IMR-90 (cell line): Measurements from ENCODE around the gene EZR. TPM values are rescaled to one million over a fixed set of nuclear protein-coding genes. Genes with fewer than 3 reads are reported as not detected.

Experiments
- ATAC-seq: fragments of 200-7000 bp; cut with Tn5 transposase; 2 replicates; pipeline ENCODE4 v1.9.1; 2020; ENCODE audit warnings: low read depth, mild to moderate bottlenecking, moderate library complexity
- BruUV-seq: library from RNA; stranded (reverse); fragments of 400-500 nt; replicated peaks from 2 replicates; lab custom pipeline; 2021; lab: Mats Ljungman, UMichigan
- CTCF ChIA-PET: fragments of 300-600 bp; formaldehyde crosslinking; extraction: SDS; loops from one replicate; lab custom pipeline; 2021; ENCODE audit warnings: antibody characterized with exemption; lab: Yijun Ruan, JAX
- POLR2A ChIA-PET: fragments of 300-600 bp; sonication (Branson Sonifier 250); formaldehyde crosslinking; loops from one replicate; lab custom pipeline; 2022; ENCODE audit warnings: antibody characterized with exemption; ENCODE audit not compliant: unreplicated experiment; lab: Charles Lee
- DNase-seq: peaks from one replicate; pipeline ENCODE4 v3.0.0; 2013
- H2AFZ ChIP-seq: replicated peaks from 2 replicates; pipeline ENCODE3; 2013; ENCODE audit warnings: low read length, mild to moderate bottlenecking; ENCODE audit not compliant: poor library complexity
- H2AK5ac ChIP-seq: 2 replicates; pipeline ENCODE4 v1.6.1; 2013; ENCODE audit warnings: low read depth, low read length, inconsistent platforms
- H2AK9ac ChIP-seq: replicated peaks from 2 replicates; pipeline ENCODE3; 2013; ENCODE audit warnings: mild to moderate bottlenecking, low read depth, low read length, moderate library complexity; ENCODE audit not compliant: poor library complexity
- H2BK120ac ChIP-seq: 2 replicates; pipeline ENCODE4 v1.6.1; 2013; ENCODE audit warnings: low read depth, low read length, inconsistent platforms
- H2BK15ac ChIP-seq: 3 replicates; pipeline ENCODE4 v1.6.1; 2013; ENCODE audit warnings: low read depth, low read length, inconsistent platforms
- H2BK20ac ChIP-seq: 2 replicates; pipeline ENCODE4 v1.6.1; 2013; ENCODE audit warnings: low read depth, mild to moderate bottlenecking, inconsistent platforms, low read length, moderate library complexity
- H2BK5ac ChIP-seq: 2 replicates; pipeline ENCODE4 v1.6.1; 2013; ENCODE audit warnings: mild to moderate bottlenecking, low read depth, low read length, inconsistent platforms; ENCODE audit not compliant: poor library complexity, severe bottlenecking
- H3K14ac ChIP-seq: replicated peaks from 2 replicates; pipeline ENCODE4 v1.6.1; 2013; ENCODE audit warnings: low read depth, low read length, inconsistent platforms
- H3K18ac ChIP-seq: 2 replicates; pipeline ENCODE4 v1.6.1; 2013; ENCODE audit warnings: low read depth, low read length, control low read depth
- H3K23ac ChIP-seq: 2 replicates; pipeline ENCODE4 v1.6.1; 2013; ENCODE audit warnings: low read depth, low read length, inconsistent platforms
- H3K27ac ChIP-seq: 2 replicates; pipeline ENCODE4 v1.5.1; 2013; ENCODE audit warnings: mild to moderate bottlenecking, control low read depth, low read length; ENCODE audit not compliant: insufficient read depth
- H3K27me3 ChIP-seq: 2 replicates; pipeline ENCODE4 v1.6.1; 2013; ENCODE audit warnings: low read length; ENCODE audit not compliant: control insufficient read depth, insufficient read depth
- H3K36me3 ChIP-seq: 2 replicates; pipeline ENCODE4 v1.6.1; 2013; ENCODE audit warnings: low read length, mixed read lengths; ENCODE audit not compliant: control insufficient read depth, insufficient read depth
- H3K4ac ChIP-seq: 2 replicates; pipeline ENCODE4 v1.6.1; 2013; ENCODE audit warnings: low read depth, low read length, inconsistent platforms
- H3K4me1 ChIP-seq: 2 replicates; pipeline ENCODE4 v1.6.1; 2013; ENCODE audit warnings: low read length, mixed read lengths; ENCODE audit not compliant: control insufficient read depth, insufficient read depth
- H3K4me2 ChIP-seq: 2 replicates; pipeline ENCODE4 v1.6.1; 2013; ENCODE audit warnings: low read depth, mild to moderate bottlenecking, control low read depth, low read length, moderate library complexity
- H3K4me3 ChIP-seq: 2 replicates; pipeline ENCODE4 v1.5.1; 2013; ENCODE audit warnings: low read depth, mild to moderate bottlenecking, control low read depth, low read length, moderate library complexity; ENCODE audit not compliant: insufficient read depth
- H3K56ac ChIP-seq: 2 replicates; pipeline ENCODE4 v1.6.1; 2013; ENCODE audit warnings: low read length, inconsistent platforms; ENCODE audit not compliant: insufficient read depth; ENCODE audit errors: extremely low read depth
- H3K79me1 ChIP-seq, 2 experiments: 2 replicates each; pipeline ENCODE4 v1.6.1; 2013; ENCODE audit warnings: low read length in 2 of 2, inconsistent platforms in 1 of 2, low read depth in 1 of 2
- H3K9ac ChIP-seq: 2 replicates; pipeline ENCODE4 v1.6.1; 2013; ENCODE audit warnings: low read depth, low read length, control low read depth
- H3K9me1 ChIP-seq: 2 replicates; pipeline ENCODE4 v1.6.1; 2013; ENCODE audit warnings: low read length, inconsistent platforms; ENCODE audit not compliant: insufficient read depth
- H3K9me3 ChIP-seq: 2 replicates; pipeline ENCODE4 v1.6.1; 2013; ENCODE audit warnings: low read length; ENCODE audit not compliant: control insufficient read depth, insufficient read depth
- H4K20me1 ChIP-seq: 2 replicates; pipeline ENCODE4 v1.6.1; 2013; ENCODE audit warnings: low read length, inconsistent platforms; ENCODE audit not compliant: insufficient read depth
- H4K5ac ChIP-seq: 2 replicates; pipeline ENCODE4 v1.6.1; 2013; ENCODE audit warnings: mild to moderate bottlenecking, low read depth, low read length, control low read depth
- H4K8ac ChIP-seq, 2 experiments: 2 replicates each; pipeline ENCODE4 v1.6.1; 2013; ENCODE audit warnings: low read depth in 2 of 2, low read length in 2 of 2, control low read depth in 1 of 2, inconsistent platforms in 1 of 2
- H4K91ac ChIP-seq: 2 replicates; pipeline ENCODE4 v1.6.1; 2013; ENCODE audit warnings: low read depth, low read length, inconsistent platforms; ENCODE audit not compliant: insufficient read depth
- CEBPB ChIP-seq: IDR thresholded peaks from 2 replicates; pipeline ENCODE4 v1.6.1; 2012; ENCODE audit warnings: low read depth, low read length, improper control_type of control experiment
- CTCF ChIP-seq: conservative IDR thresholded peaks from 2 replicates; pipeline ENCODE4 v1.5.1; 2012; ENCODE audit warnings: mild to moderate bottlenecking, low read depth, low read length, improper control_type of control experiment
- ELK1 ChIP-seq: fragments of 150-350 bp; IDR thresholded peaks from 2 replicates; pipeline ENCODE4 v1.6.1; 2016; ENCODE audit warnings: low read depth, mild to moderate bottlenecking, low read length, moderate library complexity, borderline replicate concordance
- MXI1 ChIP-seq: IDR thresholded peaks from 2 replicates; pipeline ENCODE4 v1.6.1; 2012; ENCODE audit warnings: low read depth, mild to moderate bottlenecking, low read length, moderate library complexity, borderline replicate concordance
- RAD21 ChIP-seq: IDR thresholded peaks from 2 replicates; pipeline ENCODE4 v1.6.1; 2012; ENCODE audit warnings: low read length, improper control_type of control experiment
- RFX5 ChIP-seq: IDR thresholded peaks from 2 replicates; pipeline ENCODE4 v1.8.0; 2012; ENCODE audit warnings: low read depth, mild to moderate bottlenecking, low read length, moderate library complexity
- SMC3 ChIP-seq: fragments of 150-350 bp; IDR thresholded peaks from 2 replicates; pipeline ENCODE4 v1.6.1; 2016; ENCODE audit warnings: low read depth, mild to moderate bottlenecking, antibody characterized with exemption, low read length, moderate library complexity
- USF2 ChIP-seq: fragments of 150-350 bp; IDR thresholded peaks from 2 replicates; pipeline ENCODE4 v1.6.1; 2017; ENCODE audit warnings: mild to moderate bottlenecking, antibody characterized with exemption, low read length, low read depth
- WGBS, 2 experiments: methylation state at CpG; one replicate each; pipeline versions ENCODE4 v1.1.5 to v1.1.7; 2013; ENCODE audit warnings: missing lambda C conversion rate in 2 of 2; ENCODE audit not compliant: insufficient read length in 1 of 2; ENCODE audit errors: extremely low coverage in 2 of 2; 5-methylcytosine and 5-hydroxymethylcytosine counted together
- dilution Hi-C: fragments of 300-500 bp; cut with HindIII; formaldehyde crosslinking; loops from one replicate; pipeline ENCODE4 v1.14.3; 2018; ENCODE audit warnings: low sequenced_read_pairs; ENCODE audit not compliant: unreplicated experiment
- in situ Hi-C: fragments of 300-500 bp; cut with MboI; formaldehyde crosslinking; loops from 3 replicates; pipeline ENCODE4 v1.14.3; 2019; ENCODE audit warnings: low sequenced_read_pairs, inconsistent platforms, mixed read lengths
- intact Hi-C: fragments of 100-400 bp; cut with micrococcal nuclease; formaldehyde crosslinking; loops from 2 replicates; pipeline ENCODE4 v1.10.0; 2022
- polyA plus RNA-seq, 3 experiments: library from polyadenylated mRNA; depleted of rRNA; stranded (reverse); fragments of >200 nt; gene quantifications; 2 replicates each; pipeline ENCODE4 v1.2.3, GENCODE V29; 2012; ENCODE audit warnings: low replicate concordance in 1 of 3
- total RNA-seq: library from RNA; depleted of rRNA; stranded (reverse); fragments of >200 nt; gene quantifications from 2 replicates; pipeline ENCODE4 v1.2.3, GENCODE V29; 2012

EZR gene
- total and polyA plus RNA-seq, 2 of the 4 experiments (the other 2 are of a cell fraction), result 83.8 to 145 TPM

GRCh38 chr6:158863646-158864045, 44.5 kb upstream of the EZR start:
- H4K91ac ChIP-seq, result peak overlapping the region; percentile 78
- TF ChIP-seq RFX5 (no peak), SMC3 (no peak), MXI1 (no peak), CTCF (no peak), CEBPB (no peak), RAD21 (no peak), USF2 (no peak), ELK1 (no peak)
- H3K9me3 ChIP-seq, result no peaks in the 10 kb centered on the region
- H4K20me1 ChIP-seq, result no peaks in the 10 kb centered on the region
- WGBS, 2 experiments, result 100% methylated on average over 1 of the region's 4 CpGs; no CpG with 5 or more reads in 1 of the 2 experiments
- no peak overlapping the region for H3K27ac ChIP-seq
- peak overlapping the region; percentile 36; the same call in 1 of the 2 replicates for H3K56ac ChIP-seq
- peak overlapping the region; percentile 26 for H2AK9ac ChIP-seq
- H2BK120ac ChIP-seq, result peak overlapping the region; percentile 89
- no peak overlapping the region for H3K4me3 ChIP-seq
- H2BK15ac ChIP-seq, result peak overlapping the region; percentile 69; the same call in 1 of the 3 replicates
- peak overlapping the region; percentile 22; the same call in 1 of the 2 replicates for H3K18ac ChIP-seq
- intact Hi-C loops, result no loop called here
- H3K14ac ChIP-seq, result peak overlapping the region; percentile 76
- H2BK5ac ChIP-seq, result peak overlapping the region; percentile 59
- no peaks in the 10 kb centered on the region for H3K79me1 ChIP-seq
- peaks cover 7% of the 10 kb centered on the region for H3K4me1 ChIP-seq
- DNase-seq, result peak; percentile 33
- ATAC-seq, result peak; percentile 78
- BruUV-seq, result no TSS peak
- in situ Hi-C loops, result no loop called here
- H3K36me3 ChIP-seq, result no peaks in the 10 kb centered on the region
- no peak overlapping the region; the same call in 1 of the 2 replicates for H4K5ac ChIP-seq
- ChIA-PET POLR2A (no interaction called here), CTCF (interaction anchor here (0.6 kb wide), 1 partner anchor 258 kb away, joined by 4 read pairs; no protein-coding TSS in a partner anchor)
- peak overlapping the region; percentile 83 for H2BK20ac ChIP-seq
- dilution Hi-C loops, result no loop called here
- no peaks in the 10 kb centered on the region for H3K27me3 ChIP-seq
- peak overlapping the region; percentile 2; the same call in 1 of the 2 replicates for H2AK5ac ChIP-seq
- peak overlapping the region; percentile 82 for H3K4ac ChIP-seq
- peak overlapping the region; percentile 48 for H3K23ac ChIP-seq
- H3K9ac ChIP-seq, result no peak overlapping the region
- H3K4me2 ChIP-seq, result peak overlapping the region; percentile 44; the same call in 1 of the 2 replicates
- H4K8ac ChIP-seq, result peak overlapping the region; percentile 22 to 68; a peak in 2 of 4 replicates
- H3K9me1 ChIP-seq, result peaks cover 10% of the 10 kb centered on the region
- H2AFZ ChIP-seq, result peak overlapping the region; percentile 74
